Cardiac muscle cell (in vitro differentiated cells and primary cell): ENCODE measurements around the gene SLC7A10. TPM values are rescaled to one million over a fixed set of nuclear protein-coding genes. Genes with fewer than 3 reads are reported as not detected.

ENCODE experiments used
- DNase-seq, 2 donors: peaks; one replicate each; pipeline versions ENCODE4 v3.0.0 to v3.0.0-alpha.2; 2010 to 2017; ENCODE audit warnings: low read depth in 1 of 2, low spot score in 1 of 2
- H3K27ac ChIP-seq: fragments of 200-600 bp; sonication (generic); 2 replicates; pipeline ENCODE4 v1.5.1; 2016
- H3K27me3 ChIP-seq: fragments of 200-600 bp; sonication (generic); 2 replicates; pipeline ENCODE4 v1.6.0; 2016; ENCODE audit warnings: control low read depth
- H3K36me3 ChIP-seq: fragments of 200-600 bp; sonication (generic); 2 replicates; pipeline ENCODE4 v1.5.1; 2016; ENCODE audit warnings: control low read depth
- H3K4me1 ChIP-seq: fragments of 200-600 bp; sonication (generic); 2 replicates; pipeline ENCODE4 v1.8.1; 2017; ENCODE audit warnings: low read depth, mild to moderate bottlenecking, mixed run types
- H3K4me3 ChIP-seq: fragments of 200-600 bp; sonication (generic); 2 replicates; pipeline ENCODE4 v1.5.1; 2016; ENCODE audit warnings: mild to moderate bottlenecking
- H3K9me3 ChIP-seq: fragments of 200-600 bp; sonication (generic); 2 replicates; pipeline ENCODE4 v1.5.1; 2017; ENCODE audit warnings: low read depth, mild to moderate bottlenecking, control low read depth
- polyA plus RNA-seq: library from polyadenylated mRNA; unstranded; fragments of >200 nt; fragmentation: Nextera tagmentation; extraction: Ambion mirVana; gene quantifications from 2 replicates; pipeline ENCODE4 v1.2.1, GENCODE V29; 2016
- total RNA-seq: library from RNA; depleted of rRNA; stranded (reverse); fragments of >200 nt; gene quantifications from 2 replicates; pipeline ENCODE4 v1.2.3, GENCODE V29; 2016
- TF ChIP-seq, protein P1 (sequence below): IDR thresholded peaks from 2 replicates; pipeline ENCODE4 v1.5.1; 2012; ENCODE audit warnings: low read depth, mild to moderate bottlenecking, low read length

SLC7A10 gene
- total and polyA plus RNA-seq, 2 experiments from 2014 or later = not detected

DNA sequence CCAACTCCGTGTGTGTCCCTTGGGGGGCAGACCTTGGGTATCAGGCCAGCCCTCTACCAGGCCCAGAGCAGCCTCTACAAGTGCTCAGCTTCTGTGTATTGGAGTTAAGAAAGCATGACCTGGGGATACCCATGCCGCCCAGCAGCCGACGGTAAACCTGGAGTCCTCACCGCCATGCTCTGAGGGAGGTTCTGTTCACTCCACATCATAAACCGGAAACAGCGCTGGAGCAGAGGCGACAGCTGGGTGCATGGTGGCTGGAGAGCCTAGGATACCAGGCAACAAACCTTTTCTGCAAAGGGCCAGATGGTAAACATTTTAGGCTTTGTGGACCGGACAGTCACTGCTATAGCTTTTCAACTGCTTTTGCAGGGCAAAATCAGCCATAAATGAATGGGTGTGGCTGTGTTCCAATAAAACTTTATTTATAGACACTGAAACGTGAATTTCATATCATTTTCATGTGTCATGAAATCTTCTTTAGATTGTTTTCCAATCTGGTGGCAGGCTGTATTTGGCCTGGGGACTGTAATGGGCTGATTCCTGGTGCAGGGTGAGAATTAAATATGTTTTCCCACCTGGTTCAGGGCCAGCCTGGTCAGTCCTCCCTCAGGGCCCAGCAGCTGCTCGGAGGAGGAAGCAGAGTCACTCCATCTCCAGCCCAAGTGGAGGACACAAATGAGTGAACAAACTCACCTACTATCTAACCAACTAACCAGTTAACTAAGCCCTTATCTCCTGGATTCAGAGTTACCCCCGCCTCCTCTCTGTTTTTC, 45.8 kb upstream of the SLC7A10 start:
- H3K27ac ChIP-seq = no peak overlapping the region
- TF ChIP-seq, protein P1, sequence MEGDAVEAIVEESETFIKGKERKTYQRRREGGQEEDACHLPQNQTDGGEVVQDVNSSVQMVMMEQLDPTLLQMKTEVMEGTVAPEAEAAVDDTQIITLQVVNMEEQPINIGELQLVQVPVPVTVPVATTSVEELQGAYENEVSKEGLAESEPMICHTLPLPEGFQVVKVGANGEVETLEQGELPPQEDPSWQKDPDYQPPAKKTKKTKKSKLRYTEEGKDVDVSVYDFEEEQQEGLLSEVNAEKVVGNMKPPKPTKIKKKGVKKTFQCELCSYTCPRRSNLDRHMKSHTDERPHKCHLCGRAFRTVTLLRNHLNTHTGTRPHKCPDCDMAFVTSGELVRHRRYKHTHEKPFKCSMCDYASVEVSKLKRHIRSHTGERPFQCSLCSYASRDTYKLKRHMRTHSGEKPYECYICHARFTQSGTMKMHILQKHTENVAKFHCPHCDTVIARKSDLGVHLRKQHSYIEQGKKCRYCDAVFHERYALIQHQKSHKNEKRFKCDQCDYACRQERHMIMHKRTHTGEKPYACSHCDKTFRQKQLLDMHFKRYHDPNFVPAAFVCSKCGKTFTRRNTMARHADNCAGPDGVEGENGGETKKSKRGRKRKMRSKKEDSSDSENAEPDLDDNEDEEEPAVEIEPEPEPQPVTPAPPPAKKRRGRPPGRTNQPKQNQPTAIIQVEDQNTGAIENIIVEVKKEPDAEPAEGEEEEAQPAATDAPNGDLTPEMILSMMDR = no peak
- no peaks in the 10 kb centered on the region for H3K27me3 ChIP-seq
- peaks cover 12% of the 10 kb centered on the region for H3K4me1 ChIP-seq
- H3K36me3 ChIP-seq = no peaks in the 10 kb centered on the region
- H3K9me3 ChIP-seq = no peaks in the 10 kb centered on the region
- H3K4me3 ChIP-seq = no peak overlapping the region
- no peak for DNase-seq

DNA sequence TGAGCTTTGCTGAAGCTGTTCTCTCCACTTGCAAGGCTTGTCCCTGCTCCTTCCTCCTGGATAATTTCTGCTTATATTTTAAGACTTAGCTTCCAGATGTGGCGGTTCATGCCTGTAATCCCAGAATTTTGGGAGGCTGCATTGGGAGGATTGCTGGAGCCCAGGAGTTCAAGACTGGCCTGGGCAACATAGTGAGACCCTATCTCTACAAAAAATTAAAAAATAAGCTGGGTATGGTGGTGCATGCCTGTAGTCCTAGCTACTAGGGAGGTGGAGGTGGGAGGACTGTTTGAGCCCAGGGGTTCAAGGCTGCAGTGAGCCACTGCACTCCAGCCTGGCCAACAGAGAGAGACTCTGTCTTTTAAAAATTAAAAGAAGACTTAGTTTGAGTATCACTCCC, 45.1 kb upstream of the SLC7A10 start:
- Histone ChIP-seq H3K27ac (no peak overlapping the region), H3K4me1 (peaks cover 12% of the 10 kb centered on the region), H3K27me3 (no peaks in the 10 kb centered on the region), H3K4me3 (no peak overlapping the region), H3K9me3 (no peaks in the 10 kb centered on the region), H3K36me3 (no peaks in the 10 kb centered on the region)
- TF ChIP-seq, protein P1 = no peak
- no peak for DNase-seq

DNA sequence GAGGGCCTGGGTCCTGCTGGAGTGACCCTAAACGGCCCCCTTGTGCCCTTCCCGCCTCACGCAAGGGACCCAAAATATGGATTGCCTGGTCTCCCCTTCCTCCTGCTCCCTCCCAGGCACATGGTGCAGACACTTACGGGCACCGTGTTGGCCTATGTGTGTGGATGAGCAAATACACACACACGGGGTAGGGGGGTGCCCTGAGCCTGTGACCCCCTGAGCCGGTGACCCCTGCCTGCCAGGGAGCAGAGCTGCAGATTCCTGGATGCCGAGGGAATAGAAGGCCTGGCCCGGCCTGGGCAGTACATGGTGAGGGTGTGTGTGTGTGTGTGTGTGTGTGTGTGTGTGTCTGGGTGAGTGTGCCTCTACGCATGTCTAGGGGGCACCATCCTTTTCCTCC, 43.4 kb upstream of the SLC7A10 start:
- DNase-seq = no peak
- Histone ChIP-seq H3K27ac (no peak overlapping the region), H3K27me3 (no peaks in the 10 kb centered on the region), H3K4me3 (no peak overlapping the region), H3K9me3 (no peaks in the 10 kb centered on the region), H3K36me3 (no peaks in the 10 kb centered on the region), H3K4me1 (peaks cover 12% of the 10 kb centered on the region)
- TF ChIP-seq, protein P1 = no peak

DNA sequence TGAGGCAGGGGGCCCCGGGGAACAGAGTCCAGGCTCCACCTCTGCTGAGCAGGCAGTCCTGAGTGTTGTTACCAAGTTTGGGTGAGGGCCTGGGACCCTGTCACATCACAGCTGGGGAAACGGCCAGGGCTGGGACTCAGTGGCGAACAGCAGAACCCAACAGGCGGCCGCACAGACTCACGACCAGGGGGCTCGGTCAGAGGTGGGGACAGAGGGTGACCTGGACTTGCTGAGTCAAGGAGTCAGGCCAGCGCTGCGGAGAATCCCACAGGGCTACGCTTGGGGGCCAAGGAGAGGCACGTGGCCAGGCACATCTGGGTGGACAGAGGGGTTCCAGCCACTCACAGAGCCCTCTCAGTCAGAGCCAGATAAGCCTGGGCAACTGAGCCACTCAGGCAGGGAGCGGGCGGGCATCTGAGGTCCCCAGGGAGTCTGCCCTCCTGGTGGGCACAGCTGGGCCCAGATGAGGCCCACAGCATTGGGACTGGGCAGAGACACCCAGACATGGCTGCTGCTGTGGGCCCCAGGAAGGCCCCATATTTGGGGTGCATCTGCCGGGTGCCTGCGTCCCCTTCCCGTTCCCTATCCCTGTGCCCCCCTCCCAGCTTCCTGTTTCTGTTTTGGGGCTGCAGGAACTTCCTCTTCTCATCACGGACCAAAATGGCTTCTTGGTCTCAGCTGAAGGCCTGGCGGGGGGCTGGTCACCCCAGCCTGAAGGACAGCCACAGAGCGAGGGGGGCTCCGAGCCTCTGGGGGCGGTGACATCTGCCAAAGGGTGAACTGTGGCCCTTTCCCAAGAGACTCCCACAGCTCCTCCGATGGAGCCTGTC, 42.7 kb upstream of the SLC7A10 start:
- H3K27ac ChIP-seq = no peak overlapping the region

DNA sequence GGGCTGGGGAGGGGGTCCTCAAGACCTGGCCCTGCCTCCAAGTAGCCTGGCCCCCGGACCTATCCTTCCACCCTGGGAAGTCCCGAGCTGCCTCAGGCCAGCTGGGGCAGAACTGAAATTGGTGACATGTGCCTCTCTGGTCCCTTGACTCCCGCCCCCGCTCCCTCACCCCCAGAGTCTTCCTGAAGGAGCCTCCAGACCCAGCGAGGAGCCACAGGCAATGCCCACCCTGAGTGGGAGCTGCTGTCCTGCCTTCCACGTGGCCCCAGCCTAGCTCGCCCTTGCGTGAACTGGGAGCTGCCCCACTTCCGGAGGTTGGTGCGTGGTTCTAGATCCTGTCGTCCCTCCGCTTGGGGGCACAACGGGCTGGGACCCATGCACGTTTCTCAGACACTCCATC, 42.1 kb upstream of the SLC7A10 start:
- H3K27me3 ChIP-seq = no peaks in the 10 kb centered on the region
- H3K9me3 ChIP-seq = no peaks in the 10 kb centered on the region
- TF ChIP-seq, protein P1 = no peak
- no peak for DNase-seq
- no peak overlapping the region for H3K4me3 ChIP-seq
- H3K4me1 ChIP-seq = peaks cover 5% of the 10 kb centered on the region
- H3K36me3 ChIP-seq = no peaks in the 10 kb centered on the region
- H3K27ac ChIP-seq = no peak overlapping the region

More for the DNA sequence above, 42.7 kb upstream of the SLC7A10 start:
- no peak for DNase-seq
- H3K27me3 ChIP-seq = no peaks in the 10 kb centered on the region
- H3K36me3 ChIP-seq = no peaks in the 10 kb centered on the region
- no peak overlapping the region for H3K4me3 ChIP-seq
- H3K9me3 ChIP-seq = no peaks in the 10 kb centered on the region
- TF ChIP-seq, protein P1 = no peak
- H3K4me1 ChIP-seq = peaks cover 7% of the 10 kb centered on the region
